ENCODE measurements around the gene IL2RA.
A peak's percentile ranks its signal among the peaks of the same experiment; 100 is the strongest.
"Not testable (repeated sequence)": the region's sequence is repeated elsewhere in the genome, so short reads cannot be mapped to it uniquely, and the experiment has no call there.

IL2RA gene

DNA sequence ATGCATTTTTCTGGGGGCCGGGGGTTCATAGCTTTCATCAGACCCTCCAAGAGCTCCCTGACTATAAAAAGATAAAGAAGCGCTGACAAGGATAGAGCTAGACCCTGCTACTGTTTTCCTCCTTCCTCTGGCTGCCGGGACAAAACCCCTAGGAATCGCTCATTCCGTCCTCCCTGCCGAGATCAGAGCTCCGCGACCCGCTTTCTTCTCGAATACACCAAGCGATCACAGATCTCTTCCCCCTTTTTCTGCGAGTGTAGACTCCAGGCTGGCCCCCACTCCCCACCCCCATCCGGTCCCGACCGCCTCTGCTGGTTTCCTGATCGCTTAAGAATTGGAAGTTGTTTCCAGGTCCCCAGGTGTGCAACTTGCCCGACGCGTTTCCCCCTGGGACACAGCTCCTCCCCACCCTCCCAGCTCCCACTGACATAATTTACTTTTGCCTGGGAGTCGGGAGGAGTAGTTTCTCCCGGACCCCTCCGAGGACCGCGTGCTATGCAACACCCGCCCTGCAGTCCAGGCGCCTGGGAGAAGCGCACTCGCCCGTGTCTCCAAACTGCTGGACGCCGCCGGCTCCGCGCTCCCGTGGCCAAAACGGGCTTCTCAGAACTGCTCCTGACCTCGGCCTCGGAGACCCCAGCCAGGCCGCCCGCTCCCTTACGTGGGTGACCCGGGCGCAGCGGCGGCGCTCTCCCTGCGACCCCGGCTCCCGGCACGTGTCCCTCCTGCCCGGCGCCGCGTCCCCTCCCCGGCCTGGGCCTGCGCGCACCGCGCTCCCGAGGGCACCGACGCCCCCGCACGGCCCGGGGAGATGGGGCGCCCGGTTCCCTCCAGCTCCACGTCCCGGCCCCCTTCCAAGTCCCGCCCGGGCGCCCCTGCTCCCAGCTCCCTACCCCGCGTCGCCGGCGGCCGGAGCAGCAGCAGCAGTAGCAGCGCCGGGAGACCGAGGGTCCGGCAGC is 85.4 kb downstream of the IL2RA start:
- peak in 1 of 2 donors; percentile 32 for DNase-seq

DNA sequence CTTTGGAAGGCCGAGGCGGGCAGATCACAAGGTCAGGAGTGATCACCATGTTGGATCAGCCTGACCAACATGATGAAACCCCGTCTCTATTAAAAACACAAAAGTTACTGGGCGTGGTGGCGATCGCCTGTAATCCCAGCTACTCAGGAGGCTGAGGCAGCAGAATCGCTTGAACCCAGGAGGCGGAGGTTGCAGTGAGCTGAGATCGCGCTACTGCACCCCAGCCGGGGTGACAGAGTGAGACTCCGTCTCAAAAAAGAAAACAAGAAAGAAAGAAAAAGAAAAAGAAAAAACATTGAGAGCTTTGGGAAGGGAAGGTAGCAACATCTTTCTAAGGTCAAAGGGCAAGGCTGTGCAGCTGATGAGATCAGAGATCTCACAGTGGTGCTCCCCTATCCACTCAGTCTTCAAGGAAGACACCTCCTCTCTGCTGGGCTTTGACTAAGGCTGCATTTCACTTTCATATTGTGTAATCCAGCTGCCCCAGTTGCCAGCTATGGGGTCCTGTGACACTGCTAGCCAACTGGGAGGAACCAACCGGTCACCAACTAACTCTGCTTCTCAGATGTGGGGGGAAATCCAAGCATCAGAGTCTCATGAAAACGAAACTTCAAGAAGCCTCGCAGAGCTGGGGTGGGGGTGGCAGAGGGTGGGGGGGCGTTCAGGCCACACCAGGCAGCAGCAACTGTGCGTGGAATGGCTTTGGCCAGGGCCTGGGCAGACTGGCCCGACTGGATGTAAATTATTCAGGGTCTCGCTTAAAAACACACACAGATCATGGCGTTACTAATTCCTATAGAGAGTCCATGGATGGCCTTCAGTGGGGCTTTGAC is 86.3 kb downstream of the IL2RA start:
- DNase-seq = peak; percentile 70 to 78

DNA sequence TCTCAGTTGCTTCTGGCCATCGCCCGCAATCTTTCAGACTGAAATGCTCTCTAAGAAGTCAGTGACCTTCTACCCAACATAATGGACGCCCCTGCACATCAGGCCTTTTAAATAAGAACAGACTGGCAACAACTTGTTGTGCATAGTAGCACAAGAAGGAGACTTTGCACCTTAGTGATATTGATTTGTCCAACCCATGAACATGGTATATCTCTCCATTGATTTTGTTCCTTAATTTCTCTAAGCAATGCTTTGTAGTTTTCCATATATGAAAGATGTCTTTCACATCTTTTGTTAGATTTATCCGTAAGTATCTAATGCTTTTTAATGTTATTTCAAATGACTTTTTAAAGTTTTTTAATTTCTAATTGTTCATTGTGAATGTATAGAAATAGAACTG is 89.1 kb downstream of the IL2RA start:
- no peak for DNase-seq

- DNase-seq = no peak
Measured at GRCh38 chr10:5971886-5972285, 90.3 kb downstream of the IL2RA start.

GRCh38 chr10:5971315-5971832 is 90.8 kb downstream of the IL2RA start:
- DNase-seq = peak in 1 of 2 donors; percentile 37

GRCh38 chr10:5970527-5970926 is 91.6 kb downstream of the IL2RA start:
- DNase-seq = no peak

- no peak for DNase-seq
Measured at GRCh38 chr10:5970066-5970465, 92.1 kb downstream of the IL2RA start.

- DNase-seq = no peak
Measured at GRCh38 chr10:5968681-5969453, 93.3 kb downstream of the IL2RA start.

GRCh38 chr10:5968037-5968680 is 94.0 kb downstream of the IL2RA start:
- DNase-seq = no peak

DNA sequence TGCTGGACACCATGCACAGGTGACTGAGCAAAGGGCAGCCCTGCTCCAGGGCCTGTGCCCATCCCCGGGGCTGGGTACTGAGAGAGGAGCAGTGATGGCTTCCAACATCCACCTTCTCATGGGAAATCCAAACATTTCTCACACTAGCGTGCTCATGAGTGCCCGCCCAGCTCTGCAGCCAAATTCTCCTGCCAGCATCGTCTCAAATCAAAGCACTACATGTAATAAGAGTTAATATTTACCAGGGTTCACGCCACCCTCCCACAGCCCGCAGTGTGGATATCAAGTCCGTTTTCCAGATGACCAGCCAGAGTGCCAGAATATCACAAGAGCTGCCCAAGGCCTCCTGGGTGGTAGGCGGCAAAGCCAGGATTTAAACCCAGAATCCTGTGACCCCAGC is 96.9 kb downstream of the IL2RA start:
- no peak for DNase-seq

GRCh38 chr10:5964736-5965135 is 97.4 kb downstream of the IL2RA start:
- no peak for DNase-seq

- no peak for DNase-seq
Measured at GRCh38 chr10:5963591-5963990, 98.6 kb downstream of the IL2RA start.

- no peak for DNase-seq
Measured at GRCh38 chr10:5963071-5963470, 99.1 kb downstream of the IL2RA start.

DNA sequence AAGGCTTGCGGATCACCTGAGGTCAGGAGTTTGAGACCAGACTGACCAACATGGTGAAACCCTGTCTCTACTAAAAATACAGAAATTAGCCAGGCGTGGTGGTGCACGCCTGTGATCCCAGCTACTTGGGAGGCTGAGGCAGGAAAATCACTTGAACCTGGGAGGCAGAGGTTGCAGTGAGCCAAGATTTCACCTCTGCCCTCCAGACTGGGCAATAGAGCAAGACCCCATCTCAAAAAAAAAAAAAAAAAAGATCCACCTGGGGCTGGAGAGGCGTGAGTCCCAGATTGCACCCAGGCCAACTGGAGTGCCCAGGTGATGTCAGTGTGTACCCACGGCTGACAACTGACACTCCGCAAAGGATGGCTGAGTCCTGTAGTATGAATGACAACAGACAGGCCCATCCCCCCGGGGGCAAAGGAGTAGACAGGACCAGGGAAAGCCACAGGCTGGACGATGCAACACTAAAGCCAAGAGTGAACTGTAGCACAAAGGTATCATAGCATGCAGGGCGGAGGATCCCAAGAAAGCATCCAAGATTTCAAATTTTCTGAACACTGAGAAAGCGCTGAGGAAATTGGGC is 99.7 kb downstream of the IL2RA start:
- not testable (repeated sequence) for DNase-seq

- DNase-seq = no peak
Measured at GRCh38 chr10:5961405-5962100, 100.6 kb downstream of the IL2RA start.

DNA sequence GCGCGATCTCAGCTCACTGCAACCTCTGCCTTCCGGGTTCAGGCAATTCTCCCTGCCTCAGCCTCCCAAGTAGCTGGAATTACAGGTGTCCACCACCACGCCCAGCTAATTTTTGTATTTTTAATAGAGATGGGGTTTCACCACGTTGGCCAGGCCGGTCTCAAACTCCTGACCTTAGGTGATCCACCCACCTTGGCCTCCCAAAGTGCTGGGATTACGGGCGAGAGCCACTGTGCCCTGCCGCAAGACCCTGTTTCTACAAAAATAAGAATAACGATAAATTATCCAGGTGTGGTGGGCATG is 101.2 kb downstream of the IL2RA start:
- not testable (repeated sequence) for DNase-seq
